K562 (cell line): ENCODE data around the gene HES4. TPM values are rescaled to one million over a fixed set of nuclear protein-coding genes. Genes with fewer than 3 reads are reported as not detected.

ENCODE experiments used
- CGGBP1 ChIP-seq: fragments of 250-450 bp; sonication (Bioruptor Pico); IDR thresholded peaks from 2 replicates; pipeline ENCODE4 v1.9.0; 2021; ENCODE audit warnings: mild to moderate bottlenecking
- EGR1 ChIP-seq: fragments of 450-650 bp; conservative IDR thresholded peaks from 2 replicates; pipeline ENCODE4 v1.6.1; 2017; ENCODE audit warnings: mild to moderate bottlenecking
- FOXJ2 ChIP-seq: fragments of 200-800 bp; sonication (Bioruptor generic); IDR thresholded peaks from 2 replicates; pipeline ENCODE4 v1.6.1; 2016; ENCODE audit warnings: missing genetic modification characterization, missing compliant biosample characterization
- LCOR ChIP-seq: sonication (generic); formaldehyde crosslinking; IDR thresholded peaks from 2 replicates; pipeline ENCODE4 v1.8.0; 2022; ENCODE audit warnings: mild to moderate bottlenecking, missing genetic modification reagents
- MAFF ChIP-seq: IDR thresholded peaks from 2 replicates; pipeline ENCODE4 v1.6.1; 2012; ENCODE audit warnings: low read length, improper control_type of control experiment
- MAX ChIP-seq: sonication (generic); formaldehyde crosslinking; IDR thresholded peaks from 2 replicates; pipeline ENCODE4 v1.9.0; 2022; ENCODE audit warnings: mild to moderate bottlenecking, missing genetic modification reagents
- MLX ChIP-seq, 2 experiments: fragments of 450-650 bp in 1 of 2; sonication (generic) in 1 of 2; formaldehyde crosslinking; conservative IDR thresholded peaks; 2 replicates each; pipeline versions ENCODE4 v1.4.0 to v1.8.1; 2020 to 2022; ENCODE audit warnings: mild to moderate bottlenecking in 1 of 2, missing genetic modification reagents in 1 of 2
- MTA1 ChIP-seq: fragments of 450-650 bp; IDR thresholded peaks from 2 replicates; pipeline ENCODE4 v1.6.1; 2017; ENCODE audit warnings: borderline replicate concordance
- MXD1 ChIP-seq: fragments of 250-450 bp; sonication (Bioruptor Pico); IDR thresholded peaks from 2 replicates; pipeline ENCODE4 v1.8.0; 2021; ENCODE audit warnings: borderline replicate concordance, mild to moderate bottlenecking, moderate library complexity; ENCODE audit not compliant: poor library complexity, severe bottlenecking
- POLR3A ChIP-seq: IDR thresholded peaks from 2 replicates; pipeline ENCODE4 v1.6.1; 2011; ENCODE audit warnings: borderline replicate concordance, mild to moderate bottlenecking, moderate library complexity; ENCODE audit not compliant: insufficient read length, insufficient read depth; ENCODE audit errors: extremely low read depth
- RBBP5 ChIP-seq: fragments of 200-600 bp; sonication (generic); IDR thresholded peaks from 2 replicates; pipeline ENCODE4 v1.6.1; 2012; ENCODE audit warnings: borderline replicate concordance, mild to moderate bottlenecking, low read length, control low read depth, inconsistent platforms; ENCODE audit not compliant: insufficient read depth, poor library complexity, severe bottlenecking
- RFX7 ChIP-seq: fragments of 250-450 bp; sonication (Bioruptor Pico); IDR thresholded peaks from 2 replicates; pipeline ENCODE4 v1.5.1; 2021; ENCODE audit warnings: mild to moderate bottlenecking
- THAP7 ChIP-seq: fragments of 250-450 bp; sonication (Bioruptor Pico); IDR thresholded peaks from 2 replicates; pipeline ENCODE4 v1.5.0; 2021
- ZBTB33 ChIP-seq: sonication (generic); formaldehyde crosslinking; IDR thresholded peaks from 2 replicates; pipeline ENCODE4 v1.8.1; 2023; ENCODE audit warnings: mild to moderate bottlenecking, missing genetic modification reagents
- ZEB2 ChIP-seq: fragments of 450-650 bp; IDR thresholded peaks from 2 replicates; pipeline ENCODE4 v1.6.1; 2016
- ZNF232 ChIP-seq: sonication (generic); formaldehyde crosslinking; IDR thresholded peaks from 2 replicates; pipeline ENCODE4 v1.8.0; 2022; ENCODE audit warnings: mild to moderate bottlenecking, missing genetic modification reagents
- ZNF282 ChIP-seq: sonication (generic); formaldehyde crosslinking; IDR thresholded peaks from 2 replicates; pipeline ENCODE4 v1.8.1; 2023; ENCODE audit warnings: missing genetic modification reagents
- ZNF639 ChIP-seq, 2 experiments: fragments of 200-800 bp in 1 of 2; sonication (Bioruptor generic) in 1 of 2; sonication (generic) in 1 of 2; formaldehyde crosslinking in 1 of 2; IDR thresholded peaks in 1 of 2; conservative IDR thresholded peaks in 1 of 2; 2 replicates each; pipeline versions ENCODE4 v1.5.0 to v1.6.1; 2016 to 2020; ENCODE audit warnings: missing compliant biosample characterization in 1 of 2, missing genetic modification characterization in 1 of 2, missing genetic modification reagents in 1 of 2
- polyA plus RNA-seq, 8 experiments: library from polyadenylated mRNA; depleted of rRNA in 4 of 8; stranded (reverse) in 5 of 8; unstranded in 3 of 8; fragments of >200 nt; fragmentation: Nextera tagmentation in 2 of 8; fragmentation: Illumina TruSeq in 1 of 8; extraction: Ambion mirVana in 2 of 8; extraction: Trizol in 1 of 8; gene quantifications; 2 replicates each; pipeline versions ENCODE4 v1.2.1 to v1.2.3, GENCODE V29; 2011 to 2014; ENCODE audit warnings: inconsistent platforms in 1 of 8, missing spikeins in 1 of 8
- total RNA-seq, 7 experiments: library from RNA; depleted of rRNA in 6 of 7; stranded (reverse); fragments of >200 nt in 6 of 7; fragmentation: Illumina TruSeq in 2 of 7; extraction: Trizol in 2 of 7; gene quantifications; 2 replicates each; pipeline versions ENCODE4 v1.2.1 to v1.2.3, GENCODE V29; 2011 to 2021; ENCODE audit warnings: low replicate concordance in 1 of 7
- TF ChIP-seq, protein P1 (sequence below): fragments of 250-450 bp; sonication (Bioruptor Pico); IDR thresholded peaks from 2 replicates; pipeline ENCODE4 v1.4.0; 2020; ENCODE audit warnings: mild to moderate bottlenecking, moderate library complexity

HES4 gene
- total and polyA plus RNA-seq, 9 of the 15 experiments (the other 6 are each of a cell fraction or from before 2014, with no cell fraction given) = 0.21 to 43.7 (median 5.3) TPM; not detected in 2

GRCh38 chr1:998995-999724 is 737 bp downstream of the HES4 start (continued):
- TF ChIP-seq LCOR (CRISPR knock-in tag) (no peak), EGR1 (0 out of 2 replicates have a peak, but pooled peaks have one; percentile 14), RFX7 (CRISPR knock-in tag) (no peak), ZNF639 (CRISPR knock-in tag; conservative IDR thresholded peaks at IDR 0.05 in 1 of 2, IDR thresholded peaks at IDR 0.05 in 1 of 2) (no peak), ZNF282 (CRISPR knock-in tag) (no peak), ZEB2 (no peak), ZBTB33 (CRISPR knock-in tag) (no peak), RBBP5 (peak; percentile 64), MXD1 (no peak), FOXJ2 (tag) (no peak), MAX (no peak; the same call in 1 of the 2 replicates), THAP7 (no peak), MLX (CRISPR knock-in tag; conservative IDR thresholded peaks at IDR 0.05) (no peak), MAFF (no peak), MTA1 (no peak), POLR3A (no peak), ZNF232 (CRISPR knock-in tag) (no peak), CGGBP1 (CRISPR knock-in tag) (no peak)
- TF ChIP-seq, protein P1, sequence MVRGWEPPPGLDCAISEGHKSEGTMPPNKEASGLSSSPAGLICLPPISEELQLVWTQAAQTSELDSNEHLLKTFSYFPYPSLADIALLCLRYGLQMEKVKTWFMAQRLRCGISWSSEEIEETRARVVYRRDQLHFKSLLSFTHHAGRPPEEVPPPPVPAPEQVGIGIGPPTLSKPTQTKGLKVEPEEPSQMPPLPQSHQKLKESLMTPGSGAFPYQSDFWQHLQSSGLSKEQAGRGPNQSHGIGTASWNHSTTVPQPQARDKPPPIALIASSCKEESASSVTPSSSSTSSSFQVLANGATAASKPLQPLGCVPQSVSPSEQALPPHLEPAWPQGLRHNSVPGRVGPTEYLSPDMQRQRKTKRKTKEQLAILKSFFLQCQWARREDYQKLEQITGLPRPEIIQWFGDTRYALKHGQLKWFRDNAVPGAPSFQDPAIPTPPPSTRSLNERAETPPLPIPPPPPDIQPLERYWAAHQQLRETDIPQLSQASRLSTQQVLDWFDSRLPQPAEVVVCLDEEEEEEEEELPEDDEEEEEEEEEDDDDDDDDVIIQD (CRISPR knock-in tag) = no peak
